Right ventricle myocardium inferior (tissue), 1 donor: ENCODE results near the gene LUZP2. TPM values are rescaled to one million over a fixed set of nuclear protein-coding genes. Genes with fewer than 3 reads are reported as not detected.

ENCODE experiments used
- ATAC-seq: fragments of 200-7000 bp; cut with Tn5 transposase; one replicate; pipeline ENCODE4 v1.9.1; 2020; ENCODE audit warnings: mild to moderate bottlenecking, moderate library complexity
- DNase-seq: peaks from one replicate; pipeline ENCODE4 v3.0.0; 2021; ENCODE audit errors: missing footprints
- intact Hi-C: fragments of 100-400 bp; cut with DNase I; formaldehyde crosslinking; loops from one replicate; pipeline ENCODE4 v1.11.0; 2022
- total RNA-seq: library from RNA; stranded (reverse); fragmentation: NEBNext Ultra II Directional; extraction: Animal tissue kit (Norgen Biotek cat#: 25700); gene quantifications from one replicate; pipeline ENCODE4 v1.2.1, GENCODE V29; 2021
- donor health status: DM: no; HTN: yes; CAD: no; lungs with severe emphysema.

The LUZP2 gene
- total RNA-seq, 1 donor from 2014 or later = not detected

GRCh38 chr11:24759742-24760141, 262.9 kb downstream of the LUZP2 start:
- DNase-seq (no peak), ATAC-seq (no peak)
- intact Hi-C loops = no loop called here

- intact Hi-C loops = no loop called here
- DNase-seq = no peak
- no peak for ATAC-seq
Observed at GRCh38 chr11:24760681-24761080, 263.8 kb downstream of the LUZP2 start.

GRCh38 chr11:24762076-24762475, 265.2 kb downstream of the LUZP2 start:
- intact Hi-C loops = no loop called here
- DNase-seq = no peak
- no peak for ATAC-seq

- intact Hi-C loops = no loop called here
- DNase-seq = no peak
- no peak for ATAC-seq
Observed at GRCh38 chr11:24767411-24767810, 270.6 kb downstream of the LUZP2 start.

GRCh38 chr11:24773322-24773721, 276.5 kb downstream of the LUZP2 start:
- intact Hi-C loops = no loop called here
- no peak for ATAC-seq
- no peak for DNase-seq

- DNase-seq (no peak), ATAC-seq (no peak)
- intact Hi-C loops = no loop called here
Observed at GRCh38 chr11:24779791-24780190, 282.9 kb downstream of the LUZP2 start.

- DNase-seq (no peak), ATAC-seq (no peak)
- intact Hi-C loops = no loop called here
Observed at GRCh38 chr11:24781288-24781687, 284.4 kb downstream of the LUZP2 start.

- DNase-seq (no peak), ATAC-seq (no peak)
- intact Hi-C loops = no loop called here
Observed at GRCh38 chr11:24793479-24793878, 296.6 kb downstream of the LUZP2 start.

- intact Hi-C loops = no loop called here
- no peak for ATAC-seq
Observed at GRCh38 chr11:24794064-24794463, 297.2 kb downstream of the LUZP2 start.

GRCh38 chr11:24805671-24806070, 308.8 kb downstream of the LUZP2 start:
- ATAC-seq = no peak
- intact Hi-C loops = no loop called here
- DNase-seq = no peak

More at GRCh38 chr11:24794064-24794463, 297.2 kb downstream of the LUZP2 start:
- no peak for DNase-seq

GRCh38 chr11:24808173-24808572, 311.3 kb downstream of the LUZP2 start:
- ATAC-seq (no peak), DNase-seq (no peak)
- intact Hi-C loops = no loop called here

- ATAC-seq = no peak
Observed at GRCh38 chr11:24819006-24819405, 322.2 kb downstream of the LUZP2 start.

GRCh38 chr11:24819863-24820434, 323.1 kb downstream of the LUZP2 start:
- DNase-seq (no peak), ATAC-seq (no peak)
- intact Hi-C loops = no loop called here

More at GRCh38 chr11:24819006-24819405, 322.2 kb downstream of the LUZP2 start:
- no peak for DNase-seq
- intact Hi-C loops = no loop called here

GRCh38 chr11:24820541-24820940, 323.7 kb downstream of the LUZP2 start:
- DNase-seq (no peak), ATAC-seq (no peak)
- intact Hi-C loops = no loop called here

GRCh38 chr11:24828938-24829605, 332.2 kb downstream of the LUZP2 start:
- intact Hi-C loops = no loop called here
- no peak for DNase-seq
- ATAC-seq = no peak

- DNase-seq (no peak), ATAC-seq (no peak)
- intact Hi-C loops = no loop called here
Observed at GRCh38 chr11:24833573-24833972, 336.7 kb downstream of the LUZP2 start.

GRCh38 chr11:24837112-24837511, 340.3 kb downstream of the LUZP2 start:
- intact Hi-C loops = no loop called here
- DNase-seq = no peak
- ATAC-seq = no peak

GRCh38 chr11:24842308-24842707, 345.5 kb downstream of the LUZP2 start:
- DNase-seq = no peak
- no peak for ATAC-seq
- intact Hi-C loops = no loop called here

GRCh38 chr11:24844406-24844805, 347.6 kb downstream of the LUZP2 start:
- DNase-seq (no peak), ATAC-seq (no peak)
- intact Hi-C loops = no loop called here

- ATAC-seq = no peak
- no peak for DNase-seq
- intact Hi-C loops = no loop called here
Observed at GRCh38 chr11:24848857-24849256, 352.0 kb downstream of the LUZP2 start.

- DNase-seq (no peak), ATAC-seq (no peak)
- intact Hi-C loops = no loop called here
Observed at GRCh38 chr11:24855951-24856350, 359.1 kb downstream of the LUZP2 start.
